Neural progenitor cell (in vitro differentiated cells): Measurements from ENCODE around the gene MEOX1.

ENCODE experiments used
- CTCF ChIP-seq: fragments of 200-600 bp; sonication (generic); IDR thresholded peaks from 2 replicates; pipeline ENCODE4 v1.5.1; 2017; ENCODE audit warnings: antibody characterized with exemption, mild to moderate bottlenecking
- EZH2 ChIP-seq: fragments of 200-600 bp; sonication (generic); IDR thresholded peaks from 2 replicates; pipeline ENCODE4 v1.6.1; 2017; ENCODE audit warnings: antibody characterized with exemption, mild to moderate bottlenecking, moderate library complexity
- EZH2phosphoT487 ChIP-seq: fragments of 200-600 bp; sonication (generic); IDR thresholded peaks from 2 replicates; pipeline ENCODE4 v1.6.1; 2017; ENCODE audit warnings: antibody characterized with exemption

GRCh38 chr17:43670645-43671030 lies 8.9 kb upstream of the MEOX1 start:
- no peak for TF ChIP-seq CTCF
- TF ChIP-seq EZH2: no peak
- no peak for TF ChIP-seq EZH2phosphoT487
